ENCODE data around the gene ARHGAP25. TPM values are rescaled to one million over a fixed set of nuclear protein-coding genes. Genes with fewer than 3 reads are reported as not detected.

ARHGAP25 gene
- total and polyA plus RNA-seq, 4 experiments from 2014 or later = 37.1 to 163 (median 144) TPM

DNA sequence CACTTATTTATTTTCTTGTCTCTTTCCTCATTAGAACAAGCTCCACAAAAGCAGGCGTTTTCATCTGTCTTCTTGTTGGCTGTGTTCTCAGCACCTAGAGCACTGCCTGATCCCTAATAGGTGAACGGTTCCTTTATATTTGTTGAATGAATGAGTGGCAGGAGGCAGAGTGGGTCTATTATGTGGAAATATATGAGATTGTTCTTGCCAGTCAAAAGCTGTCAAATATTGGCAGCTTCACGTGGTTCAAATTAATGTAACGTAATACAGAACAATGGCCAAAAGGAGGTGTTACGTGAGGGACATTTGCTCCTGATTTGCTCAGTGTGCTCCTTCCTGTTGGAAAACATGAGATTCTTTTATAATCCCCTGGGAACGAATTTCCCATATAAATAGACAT is 8.5 kb upstream of the ARHGAP25 start:
- intact Hi-C loops (cut with micrococcal nuclease) = loop anchor here (5.0 kb wide), 1 partner anchor 569 kb away; the partner anchor contains the start of gene PNO1
- Mint-ChIP-seq H3K27ac (peak overlapping the region; percentile 65 to 95 (median 88)), H3K9me3 (no peaks in the 10 kb centered on the region), H3K27me3 (no peaks in the 10 kb centered on the region), H3K4me3 (peak overlapping the region in 4 of 8 donors; percentile 20 to 73 (median 48)), H3K4me1 (peaks cover 57 to 85% (median 73%) of the 10 kb centered on the region in 4 donors), H3K36me3 (no peaks in the 10 kb centered on the region)
- Histone ChIP-seq H3K9me3 (ENCODE audit: control insufficient read depth in 1 of 2, low read length in 2 of 2) (no peaks in the 10 kb centered on the region), H3K4me3 (ENCODE audit: low read length in 2 of 2) (no peak overlapping the region), H3K27me3 (ENCODE audit: insufficient read depth, low read length) (no peaks in the 10 kb centered on the region), H3K4me1 (ENCODE audit: insufficient read depth, low read length) (peaks cover 81% of the 10 kb centered on the region), H3K36me3 (ENCODE audit: insufficient read depth, low read length) (no peaks in the 10 kb centered on the region), H3K27ac (ENCODE audit: low read depth, low read length) (peak overlapping the region; percentile 44)
- DNase-seq = no peak
- ChIA-PET POLR2A (ENCODE audit: partially characterized antibody) (interaction anchor here (0.6 to 23.1 kb wide), 5 partner anchors 8 to 270 kb away, joined by 3 to 659 read pairs (median 18); partner anchors contain the start of gene ARHGAP25), CTCF (ENCODE audit: partially characterized antibody) (interaction anchor here (1.0 to 29.0 kb wide), 4 partner anchors 8 to 21 kb away, joined by 4 to 745 read pairs (median 48); no protein-coding TSS in a partner anchor)

- H3K27ac ChIP-seq (ENCODE audit: low read depth, low read length) = peak overlapping the region; percentile 44
- H3K36me3 Mint-ChIP-seq = no peaks in the 10 kb centered on the region
- H3K27me3 Mint-ChIP-seq = no peaks in the 10 kb centered on the region
Observed at GRCh38 chr2:68726608-68727367, 7.8 kb upstream of the ARHGAP25 start.

GRCh38 chr2:68727683-68728375 is 6.8 kb upstream of the ARHGAP25 start:
- Histone ChIP-seq H3K4me1 (ENCODE audit: insufficient read depth, low read length) (peaks cover 71% of the 10 kb centered on the region), H3K36me3 (ENCODE audit: insufficient read depth, low read length) (no peaks in the 10 kb centered on the region), H3K27ac (ENCODE audit: low read depth, low read length) (peak overlapping the region; percentile 44), H3K27me3 (ENCODE audit: insufficient read depth, low read length) (no peaks in the 10 kb centered on the region), H3K9me3 (ENCODE audit: control insufficient read depth in 1 of 2, low read length in 2 of 2) (no peaks in the 10 kb centered on the region), H3K4me3 (ENCODE audit: low read length in 2 of 2) (peak overlapping the region in 1 of 2 donors; percentile 6)
- peak overlapping the region; percentile 10 to 73 (median 61) for H3K4me3 Mint-ChIP-seq
- intact Hi-C loops (cut with micrococcal nuclease) = loop anchor here (1.0 to 5.0 kb wide), 3 partner anchors 7 to 571 kb away; partner anchors contain the start of gene PNO1
- H3K4me1 Mint-ChIP-seq = peaks cover 52 to 80% (median 64%) of the 10 kb centered on the region in 4 donors
- H3K27ac Mint-ChIP-seq = peak overlapping the region; percentile 83 to 95 (median 88)
- no peak for DNase-seq
- POLR2A ChIA-PET (ENCODE audit: partially characterized antibody) = interaction anchor here (1.1 to 23.1 kb wide), 6 partner anchors 11 to 180 kb away, joined by 3 to 659 read pairs (median 12); no protein-coding TSS in a partner anchor
- H3K9me3 Mint-ChIP-seq = no peaks in the 10 kb centered on the region
- H3K36me3 Mint-ChIP-seq = no peaks in the 10 kb centered on the region
- CTCF ChIA-PET (ENCODE audit: partially characterized antibody) = interaction anchor here (1.0 to 29.0 kb wide), 6 partner anchors 9 to 38 kb away, joined by 3 to 745 read pairs (median 4); no protein-coding TSS in a partner anchor
- no peaks in the 10 kb centered on the region for H3K27me3 Mint-ChIP-seq

More at GRCh38 chr2:68726608-68727367, 7.8 kb upstream of the ARHGAP25 start:
- Mint-ChIP-seq H3K27ac (peak overlapping the region; percentile 83 to 95 (median 88)), H3K4me1 (peaks cover 57 to 85% (median 72%) of the 10 kb centered on the region in 4 donors), H3K9me3 (no peaks in the 10 kb centered on the region), H3K4me3 (peak overlapping the region; percentile 18 to 73 (median 58))
- DNase-seq = peak; percentile 78 to 93 (median 81)
- ChIA-PET CTCF (ENCODE audit: partially characterized antibody) (interaction anchor here (1.0 to 29.0 kb wide), 4 partner anchors 9 to 39 kb away, joined by 3 to 745 read pairs (median 4); no protein-coding TSS in a partner anchor), POLR2A (ENCODE audit: partially characterized antibody) (interaction anchor here (0.6 to 23.1 kb wide), 8 partner anchors 8 to 271 kb away, joined by 3 to 659 read pairs (median 10); partner anchors contain the start of gene ARHGAP25)
- Histone ChIP-seq H3K4me1 (ENCODE audit: insufficient read depth, low read length) (peaks cover 74% of the 10 kb centered on the region), H3K36me3 (ENCODE audit: insufficient read depth, low read length) (no peaks in the 10 kb centered on the region), H3K9me3 (ENCODE audit: control insufficient read depth in 1 of 2, low read length in 2 of 2) (no peaks in the 10 kb centered on the region), H3K4me3 (ENCODE audit: low read length in 2 of 2) (peak overlapping the region; percentile 6 to 9), H3K27me3 (ENCODE audit: insufficient read depth, low read length) (no peaks in the 10 kb centered on the region)
- intact Hi-C loops (cut with micrococcal nuclease) = loop anchor here (1.0 to 5.0 kb wide), 3 partner anchors 9 to 569 kb away; partner anchors contain the start of gene PNO1

DNA sequence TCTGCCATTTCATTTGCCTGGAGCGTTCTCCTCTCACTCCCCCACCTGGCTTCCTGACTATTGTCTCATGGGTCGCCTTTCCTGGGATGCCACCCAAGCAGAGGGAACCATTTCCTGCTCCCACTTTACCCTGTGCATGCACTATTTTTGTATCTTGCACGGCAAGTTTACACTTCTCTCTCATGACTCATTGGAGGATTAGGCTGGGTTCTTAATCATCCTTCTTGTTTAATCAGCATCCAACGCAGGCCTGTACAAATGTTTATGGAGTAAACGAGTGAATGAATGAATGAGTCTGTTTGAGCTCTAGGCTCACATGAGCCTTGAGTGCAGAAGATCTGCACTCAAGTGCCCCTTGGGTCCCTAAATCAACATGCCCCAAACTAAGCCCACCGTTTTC is 3.8 kb upstream of the ARHGAP25 start:
- no peaks in the 10 kb centered on the region for H3K27me3 Mint-ChIP-seq
- intact Hi-C loops (cut with micrococcal nuclease) = no loop called here
- ChIA-PET POLR2A (ENCODE audit: partially characterized antibody) (interaction anchor here (2.3 to 23.1 kb wide), 3 partner anchors 9 to 16 kb away, joined by 8 to 659 read pairs (median 117); no protein-coding TSS in a partner anchor), CTCF (ENCODE audit: partially characterized antibody) (interaction anchor here (1.9 to 29.0 kb wide), 3 partner anchors 15 to 21 kb away, joined by 6 to 745 read pairs (median 9); no protein-coding TSS in a partner anchor)
- Histone ChIP-seq H3K4me3 (ENCODE audit: low read length in 2 of 2) (no peak overlapping the region), H3K36me3 (ENCODE audit: insufficient read depth, low read length) (no peaks in the 10 kb centered on the region), H3K27ac (ENCODE audit: low read depth, low read length) (no peak overlapping the region), H3K4me1 (ENCODE audit: insufficient read depth, low read length) (peaks cover 61% of the 10 kb centered on the region), H3K27me3 (ENCODE audit: insufficient read depth, low read length) (no peaks in the 10 kb centered on the region), H3K9me3 (ENCODE audit: control insufficient read depth in 1 of 2, low read length in 2 of 2) (no peaks in the 10 kb centered on the region)
- no peak overlapping the region for H3K4me3 Mint-ChIP-seq
- peaks cover 0 to 4% of the 10 kb centered on the region in 2 donors for H3K36me3 Mint-ChIP-seq
- H3K27ac Mint-ChIP-seq = peak overlapping the region in 5 of 7 donors; percentile 54 to 90 (median 68)
- DNase-seq = no peak
- peaks cover 36 to 50% (median 42%) of the 10 kb centered on the region in 4 donors for H3K4me1 Mint-ChIP-seq
- H3K9me3 Mint-ChIP-seq = no peaks in the 10 kb centered on the region

GRCh38 chr2:68732036-68732932 is 2.3 kb upstream of the ARHGAP25 start:
- Mint-ChIP-seq H3K9me3 (no peaks in the 10 kb centered on the region), H3K4me3 (no peak overlapping the region), H3K27ac (peak overlapping the region in 6 of 7 donors; percentile 18 to 88 (median 58)), H3K27me3 (no peaks in the 10 kb centered on the region), H3K4me1 (peaks cover 25 to 36% (median 31%) of the 10 kb centered on the region in 4 donors), H3K36me3 (peaks cover 4 to 6% of the 10 kb centered on the region in 2 donors)
- Histone ChIP-seq H3K27me3 (ENCODE audit: insufficient read depth, low read length) (no peaks in the 10 kb centered on the region), H3K36me3 (ENCODE audit: insufficient read depth, low read length) (no peaks in the 10 kb centered on the region), H3K4me1 (ENCODE audit: insufficient read depth, low read length) (peaks cover 52% of the 10 kb centered on the region), H3K9me3 (ENCODE audit: control insufficient read depth in 1 of 2, low read length in 2 of 2) (no peaks in the 10 kb centered on the region), H3K27ac (ENCODE audit: low read depth, low read length) (peak overlapping the region; percentile 81), H3K4me3 (ENCODE audit: low read length in 2 of 2) (no peak overlapping the region)
- CTCF ChIA-PET (ENCODE audit: partially characterized antibody) = interaction anchor here (1.4 to 29.0 kb wide), 7 partner anchors 10 to 268 kb away, joined by 3 to 745 read pairs (median 11); no protein-coding TSS in a partner anchor
- DNase-seq = no peak
- POLR2A ChIA-PET (ENCODE audit: partially characterized antibody) = interaction anchor here (0.6 to 23.1 kb wide), 12 partner anchors 10 to 193 kb away, joined by 3 to 659 read pairs (median 7); no protein-coding TSS in a partner anchor
- intact Hi-C loops (cut with micrococcal nuclease) = no loop called here

GRCh38 chr2:68733365-68733764 is 1.2 kb upstream of the ARHGAP25 start:
- H3K36me3 ChIP-seq (ENCODE audit: insufficient read depth, low read length) = no peaks in the 10 kb centered on the region
- no peaks in the 10 kb centered on the region for H3K27me3 ChIP-seq (ENCODE audit: insufficient read depth, low read length)
- Mint-ChIP-seq H3K9me3 (no peaks in the 10 kb centered on the region), H3K36me3 (peaks cover 10 to 15% of the 10 kb centered on the region in 2 donors), H3K27me3 (no peaks in the 10 kb centered on the region), H3K27ac (no peak overlapping the region), H3K4me3 (no peak overlapping the region), H3K4me1 (peaks cover 20 to 37% (median 29%) of the 10 kb centered on the region in 4 donors)
- H3K4me3 ChIP-seq (ENCODE audit: low read length in 2 of 2) = peak overlapping the region in 1 of 2 donors; percentile 83
- peak overlapping the region; percentile 81 for H3K27ac ChIP-seq (ENCODE audit: low read depth, low read length)
- no peak for DNase-seq
- H3K9me3 ChIP-seq (ENCODE audit: control insufficient read depth in 1 of 2, low read length in 2 of 2) = no peaks in the 10 kb centered on the region
- intact Hi-C loops (cut with micrococcal nuclease) = no loop called here
- H3K4me1 ChIP-seq (ENCODE audit: insufficient read depth, low read length) = peaks cover 51% of the 10 kb centered on the region
- ChIA-PET POLR2A (ENCODE audit: partially characterized antibody) (interaction anchor here (1.2 to 23.1 kb wide), 14 partner anchors 11 to 227 kb away, joined by 3 to 659 read pairs (median 10); no protein-coding TSS in a partner anchor), CTCF (ENCODE audit: partially characterized antibody) (interaction anchor here (1.1 to 29.0 kb wide), 16 partner anchors 11 to 270 kb away, joined by 3 to 745 read pairs (median 6); partner anchors contain the start of genes APLF and FBXO48)

All from CD4-positive, alpha-beta memory T cell (primary cell).